ENCODE data around the gene RGN. TPM values are rescaled to one million over a fixed set of nuclear protein-coding genes. Genes with fewer than 3 reads are reported as not detected.
A peak's percentile ranks its signal among the peaks of the same experiment; 100 is the strongest.
"Not testable (repeated sequence)": the region's sequence is repeated elsewhere in the genome, so short reads cannot be mapped to it uniquely, and the experiment has no call there.

RGN gene
- polyA plus RNA-seq, 3 donors, result 31.0 to 43.6 (median 34.1) TPM

GRCh38 chrX:47116551-47117110, 38.4 kb downstream of the RGN start:
- DNase-seq (ENCODE audit: low read depth in 3 of 3, low spot score in 2 of 3), result not testable (repeated sequence)

GRCh38 chrX:47124466-47124865, 46.2 kb downstream of the RGN start:
- DNase-seq (ENCODE audit: low read depth in 3 of 3, low spot score in 2 of 3), result not testable (repeated sequence)

DNA sequence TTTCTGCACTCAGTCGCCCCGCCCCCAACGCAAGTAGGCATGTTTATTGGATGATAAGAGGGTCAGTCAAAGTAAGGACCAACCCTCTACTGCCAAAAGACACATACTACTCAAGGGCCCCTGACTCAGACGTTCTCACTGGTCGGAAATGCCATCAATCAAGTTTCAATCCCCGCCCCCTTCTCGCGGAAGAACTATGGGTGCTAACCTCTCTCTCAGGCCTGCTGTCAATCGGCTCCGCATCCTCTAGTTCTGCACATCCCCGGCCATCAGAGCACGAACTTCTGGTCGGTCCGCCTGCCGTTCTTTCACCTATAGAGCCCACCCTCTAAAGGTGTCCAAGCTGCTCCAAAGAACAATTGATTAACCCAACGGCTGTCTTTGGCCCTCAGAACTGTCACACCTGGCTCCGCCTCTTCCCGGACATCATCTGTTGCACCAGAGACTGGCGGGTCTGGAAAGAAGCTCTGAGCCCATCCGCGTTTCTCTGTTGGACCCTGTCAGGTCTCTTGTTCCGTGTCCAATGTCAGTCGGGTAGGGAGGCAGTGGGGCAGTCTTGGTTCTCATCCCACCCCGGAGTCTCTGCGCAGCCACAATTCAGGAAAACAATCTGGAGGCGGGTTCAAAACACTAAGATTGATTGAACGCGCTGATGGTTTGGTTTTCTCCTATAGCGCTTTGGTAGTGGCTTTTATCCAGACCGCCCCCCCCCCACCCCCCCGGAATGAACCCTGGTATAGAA, 51.1 kb downstream of the RGN start:
- DNase-seq (ENCODE audit: low read depth in 3 of 3, low spot score in 2 of 3), result peak; percentile 88 to 94 (median 92)

DNA sequence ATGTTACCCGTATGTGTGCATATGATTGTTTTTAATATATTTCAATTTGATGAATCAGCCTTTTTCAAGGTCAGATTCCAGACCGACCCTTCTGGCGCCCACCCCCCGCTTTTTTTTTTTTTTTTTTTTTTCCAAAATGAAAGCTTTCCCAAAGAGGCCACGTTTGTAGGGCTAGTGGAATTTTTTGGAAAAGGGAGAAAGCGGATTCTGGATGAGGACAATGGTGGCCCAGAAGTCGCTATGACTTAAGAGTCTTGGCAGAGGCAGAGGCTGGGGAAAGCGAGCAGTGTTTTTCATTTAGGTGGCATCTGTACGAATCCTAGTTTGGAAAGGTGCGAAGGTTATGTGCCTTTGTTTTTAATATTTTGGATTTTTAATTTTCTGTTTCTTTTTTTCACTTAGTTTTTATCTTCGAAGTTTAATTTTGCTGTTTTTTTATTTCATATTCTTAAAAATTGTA, 51.7 kb downstream of the RGN start:
- no peak for DNase-seq (ENCODE audit: low read depth in 3 of 3, low spot score in 2 of 3)

GRCh38 chrX:47133493-47133892, 55.2 kb downstream of the RGN start:
- no peak for DNase-seq (ENCODE audit: low read depth in 3 of 3, low spot score in 2 of 3)

DNA sequence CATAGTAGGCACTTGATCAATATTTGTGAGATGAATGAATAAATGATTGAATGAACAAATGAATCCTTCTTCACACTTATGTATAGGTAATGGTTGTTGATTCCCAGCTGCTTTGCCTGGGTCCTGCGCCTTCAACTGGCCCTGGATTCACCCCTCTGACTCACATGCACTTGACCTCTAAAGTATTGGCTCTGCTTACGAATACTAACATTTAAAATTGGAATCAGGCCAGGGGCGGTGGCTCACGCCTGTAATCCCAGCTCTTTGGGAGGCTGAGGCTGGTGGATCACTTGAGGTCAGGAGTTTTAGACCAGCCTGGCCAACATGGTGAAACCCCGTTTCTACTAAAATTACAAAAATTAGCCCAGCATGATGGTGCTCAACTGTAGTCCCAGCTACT, 57.4 kb downstream of the RGN start:
- DNase-seq (ENCODE audit: low read depth in 3 of 3, low spot score in 2 of 3), result not testable (repeated sequence)

DNA sequence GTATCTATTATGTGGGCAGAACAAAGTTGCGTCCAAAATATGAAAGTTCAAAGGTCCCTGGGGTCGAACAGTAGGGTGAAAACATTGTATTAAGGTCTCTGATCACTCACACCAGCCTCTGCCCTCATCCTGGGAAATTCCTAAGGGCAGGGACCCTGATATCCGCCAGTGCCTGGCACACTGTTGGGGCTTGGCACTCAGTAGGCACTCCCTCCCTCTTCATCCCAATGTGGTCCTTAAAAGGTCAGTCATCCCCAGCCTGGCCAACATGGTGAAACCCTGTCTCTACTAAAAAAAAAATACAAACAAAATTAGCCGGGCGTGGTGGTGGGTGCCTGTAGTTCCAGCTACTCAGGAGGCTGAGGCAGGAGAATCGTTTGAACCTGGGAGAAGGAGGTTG, 59.9 kb downstream of the RGN start:
- DNase-seq (ENCODE audit: low read depth in 3 of 3, low spot score in 2 of 3), result no peak

Other genes with a start within 250 kb of the RGN start
- 10 to 100 TPM; 14.7 to 15.9 (median 15.5) TPM for gene RP2, start 241.4 kb upstream of the RGN start, polyA plus RNA-seq (ENCODE audit: insufficient read length in 3 of 3)
- 10 to 100 TPM; 25.0 to 26.9 (median 26.5) TPM for gene JADE3, start 166.0 kb upstream of the RGN start, polyA plus RNA-seq (ENCODE audit: insufficient read length in 3 of 3)
- 100 to 1,000 TPM in 1 of 3 donors, 10 to 100 TPM in 2; 90.7 to 104 (median 96.9) TPM for gene NDUFB11, start 66.3 kb downstream of the RGN start, polyA plus RNA-seq (ENCODE audit: insufficient read length in 3 of 3)
- 10 to 100 TPM; 44.6 to 48.9 (median 45.0) TPM for gene RBM10, start 66.8 kb downstream of the RGN start, polyA plus RNA-seq (ENCODE audit: insufficient read length in 3 of 3)
- gene UBA1, start 115.4 kb downstream of the RGN start, polyA plus RNA-seq (ENCODE audit: insufficient read length in 3 of 3), result 100 to 1,000 TPM; 202 to 228 (median 217) TPM
- gene CDK16, start 140.2 kb downstream of the RGN start, polyA plus RNA-seq (ENCODE audit: insufficient read length in 3 of 3), result 100 to 1,000 TPM in 2 of 3 donors, 10 to 100 TPM in 1; 99.8 to 105 (median 105) TPM
- gene USP11, start 154.6 kb downstream of the RGN start, polyA plus RNA-seq (ENCODE audit: insufficient read length in 3 of 3), result 100 to 1,000 TPM; 135 to 147 (median 137) TPM